Sigmoid colon (tissue), 7 donors: Measurements from ENCODE around the gene CFAP99. TPM values are rescaled to one million over a fixed set of nuclear protein-coding genes. Genes with fewer than 3 reads are reported as not detected.

ENCODE experiments used
- DNase-seq: peaks from one replicate; pipeline ENCODE4 v3.0.0-alpha.2; 2019
- H3K27ac ChIP-seq, 4 donors: fragments of 200-600 bp; sonication (generic); one replicate each; pipeline ENCODE4 v1.5.1; 2016 to 2019; ENCODE audit warnings: mild to moderate bottlenecking in 1 of 4
- H3K27me3 ChIP-seq, 3 donors: fragments of 200-600 bp; sonication (generic); one replicate each; pipeline ENCODE4 v1.5.1; 2019; ENCODE audit warnings: mild to moderate bottlenecking in 1 of 3
- H3K36me3 ChIP-seq, 4 donors: fragments of 200-600 bp; sonication (generic); one replicate each; pipeline ENCODE4 v1.5.1; 2016 to 2019
- H3K4me1 ChIP-seq, 4 donors: fragments of 200-600 bp; sonication (generic); one replicate each; pipeline ENCODE4 v1.5.1; 2017 to 2019
- H3K4me3 ChIP-seq, 4 donors: fragments of 200-600 bp; sonication (generic); one replicate each; pipeline ENCODE4 v1.5.1; 2017 to 2019; ENCODE audit warnings: mild to moderate bottlenecking in 2 of 4, moderate library complexity in 1 of 4
- H3K9me3 ChIP-seq, 4 donors: fragments of 200-600 bp in 3 of 4; sonication (generic) in 3 of 4; one replicate each; pipeline versions ENCODE4 v1.5.1 to v1.6.1; 2013 to 2019
- EP300 ChIP-seq, 4 donors: sonication (generic); formaldehyde crosslinking; IDR thresholded peaks; one replicate each; pipeline ENCODE4 v1.6.1; 2017; ENCODE audit warnings: antibody characterized with exemption in 4 of 4
- POLR2A ChIP-seq, 2 donors: fragments of 450-650 bp; IDR thresholded peaks; one replicate each; pipeline ENCODE4 v1.6.1; 2016; ENCODE audit warnings: antibody characterized with exemption in 2 of 2, mild to moderate bottlenecking in 2 of 2, moderate library complexity in 2 of 2
- POLR2AphosphoS5 ChIP-seq, 4 donors: sonication (generic); formaldehyde crosslinking; IDR thresholded peaks; one replicate each; pipeline ENCODE4 v1.6.1; 2017; ENCODE audit warnings: antibody characterized with exemption in 4 of 4
- WGBS, 2 donors: extraction: QIAGEN DNeasy Blood & Tissue Kit; methylation state at CpG; one replicate each; pipeline ENCODE4 v1.1.7; 2013; 5-methylcytosine and 5-hydroxymethylcytosine counted together
- intact Hi-C: fragments of 100-400 bp; cut with DNase I; formaldehyde crosslinking; loops from one replicate; pipeline ENCODE4 v1.15.1; 2023
- polyA plus RNA-seq, 3 donors: library from polyadenylated mRNA; stranded (reverse); fragments of 200-250 nt; gene quantifications; one replicate each; pipeline ENCODE4 v1.2.3, GENCODE V29; 2013
- total RNA-seq, 4 donors: library from RNA; depleted of rRNA; stranded (reverse); fragments of >200 nt; gene quantifications; one replicate each; pipeline ENCODE4 v1.1.0, GENCODE V29; 2016
- TF ChIP-seq, protein P1 (sequence below), 4 experiments: fragments of 450-650 bp in 3 of 4; fragments of 200-600 bp in 1 of 4; IDR thresholded peaks; one replicate each; pipeline ENCODE4 v1.5.1; 2016 to 2019; ENCODE audit warnings: antibody characterized with exemption in 4 of 4, mild to moderate bottlenecking in 3 of 4, moderate library complexity in 2 of 4
- donor health status: healthy with polysubstance abuse.
- donor health status: Bipolar disorder and iron deficiency.
- donor health status: healthy.

The CFAP99 gene
- total and polyA plus RNA-seq, 7 donors: 0.58 TPM; not detected in 6

DNA sequence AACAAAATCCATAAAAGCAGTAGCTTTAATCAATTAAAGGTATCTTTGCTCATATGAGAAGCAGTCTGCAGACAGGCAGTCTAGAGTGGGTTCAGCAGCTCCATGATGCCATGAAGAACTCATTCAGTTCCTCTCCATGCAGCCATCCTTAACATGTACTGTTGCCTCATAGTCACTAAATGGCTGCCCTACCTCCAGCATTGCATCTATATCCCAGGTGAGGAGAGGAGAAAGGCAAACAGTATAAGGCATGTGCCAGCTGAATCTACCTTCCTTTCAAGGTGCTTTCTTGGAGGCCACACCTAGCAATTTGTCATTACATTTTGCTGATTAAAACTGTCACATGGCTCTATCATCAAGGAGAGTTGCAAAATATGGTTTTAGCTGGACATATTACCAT lies 13.2 kb downstream of the CFAP99 start:
- H3K36me3 ChIP-seq: no peaks in the 10 kb centered on the region
- H3K27ac ChIP-seq: no peak overlapping the region
- no peak for DNase-seq
- no peak overlapping the region for H3K4me3 ChIP-seq
- no peaks in the 10 kb centered on the region for H3K9me3 ChIP-seq
- no peaks in the 10 kb centered on the region for H3K27me3 ChIP-seq
- no peaks in the 10 kb centered on the region for H3K4me1 ChIP-seq
- intact Hi-C loops: no loop called here
- TF ChIP-seq POLR2A (IDR thresholded peaks at IDR 0.05) (no peak), POLR2AphosphoS5 (IDR thresholded peaks at IDR 0.05) (no peak), EP300 (IDR thresholded peaks at IDR 0.05) (no peak)
- TF ChIP-seq, protein P1, sequence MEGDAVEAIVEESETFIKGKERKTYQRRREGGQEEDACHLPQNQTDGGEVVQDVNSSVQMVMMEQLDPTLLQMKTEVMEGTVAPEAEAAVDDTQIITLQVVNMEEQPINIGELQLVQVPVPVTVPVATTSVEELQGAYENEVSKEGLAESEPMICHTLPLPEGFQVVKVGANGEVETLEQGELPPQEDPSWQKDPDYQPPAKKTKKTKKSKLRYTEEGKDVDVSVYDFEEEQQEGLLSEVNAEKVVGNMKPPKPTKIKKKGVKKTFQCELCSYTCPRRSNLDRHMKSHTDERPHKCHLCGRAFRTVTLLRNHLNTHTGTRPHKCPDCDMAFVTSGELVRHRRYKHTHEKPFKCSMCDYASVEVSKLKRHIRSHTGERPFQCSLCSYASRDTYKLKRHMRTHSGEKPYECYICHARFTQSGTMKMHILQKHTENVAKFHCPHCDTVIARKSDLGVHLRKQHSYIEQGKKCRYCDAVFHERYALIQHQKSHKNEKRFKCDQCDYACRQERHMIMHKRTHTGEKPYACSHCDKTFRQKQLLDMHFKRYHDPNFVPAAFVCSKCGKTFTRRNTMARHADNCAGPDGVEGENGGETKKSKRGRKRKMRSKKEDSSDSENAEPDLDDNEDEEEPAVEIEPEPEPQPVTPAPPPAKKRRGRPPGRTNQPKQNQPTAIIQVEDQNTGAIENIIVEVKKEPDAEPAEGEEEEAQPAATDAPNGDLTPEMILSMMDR (IDR thresholded peaks at IDR 0.05): no peak

DNA sequence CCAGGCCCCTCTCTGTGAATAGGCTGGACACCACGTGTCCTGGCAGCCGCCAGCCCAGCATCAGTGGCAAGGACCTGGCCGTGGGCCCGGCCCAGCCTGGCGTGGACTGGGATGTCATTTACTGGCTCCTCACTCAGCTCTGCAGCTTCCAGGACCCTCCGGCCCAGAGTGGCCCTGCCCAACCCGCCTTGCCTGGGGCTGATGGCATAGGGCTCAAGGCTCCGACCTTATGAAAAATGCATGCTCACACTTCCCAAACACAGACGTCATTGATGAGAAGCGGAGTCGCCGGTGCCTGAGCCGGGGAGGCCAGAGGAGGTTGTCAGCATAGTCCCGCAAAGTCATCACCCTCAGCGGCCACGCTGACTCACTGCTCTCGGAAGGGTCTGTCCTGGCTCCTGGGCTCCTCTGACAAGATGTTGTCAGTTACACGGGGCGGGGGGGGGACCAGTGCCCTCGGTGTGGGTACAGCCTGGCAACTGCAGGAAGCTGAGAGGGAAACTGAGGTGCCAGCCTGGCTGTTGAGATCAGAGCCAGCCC lies 14.3 kb downstream of the CFAP99 start:
- Histone ChIP-seq H3K27me3 (no peaks in the 10 kb centered on the region), H3K27ac (no peak overlapping the region), H3K36me3 (no peaks in the 10 kb centered on the region), H3K4me1 (no peaks in the 10 kb centered on the region), H3K9me3 (no peaks in the 10 kb centered on the region), H3K4me3 (no peak overlapping the region)
- DNase-seq: no peak
- 83 to 89% methylated on average over 20 of the region's 20 CpGs for WGBS, 2 donors
- TF ChIP-seq EP300 (IDR thresholded peaks at IDR 0.05): no peak
- TF ChIP-seq POLR2A (IDR thresholded peaks at IDR 0.05): no peak
- TF ChIP-seq, protein P1 (IDR thresholded peaks at IDR 0.05): no peak
- TF ChIP-seq POLR2AphosphoS5 (IDR thresholded peaks at IDR 0.05): no peak
- intact Hi-C loops: no loop called here

DNA sequence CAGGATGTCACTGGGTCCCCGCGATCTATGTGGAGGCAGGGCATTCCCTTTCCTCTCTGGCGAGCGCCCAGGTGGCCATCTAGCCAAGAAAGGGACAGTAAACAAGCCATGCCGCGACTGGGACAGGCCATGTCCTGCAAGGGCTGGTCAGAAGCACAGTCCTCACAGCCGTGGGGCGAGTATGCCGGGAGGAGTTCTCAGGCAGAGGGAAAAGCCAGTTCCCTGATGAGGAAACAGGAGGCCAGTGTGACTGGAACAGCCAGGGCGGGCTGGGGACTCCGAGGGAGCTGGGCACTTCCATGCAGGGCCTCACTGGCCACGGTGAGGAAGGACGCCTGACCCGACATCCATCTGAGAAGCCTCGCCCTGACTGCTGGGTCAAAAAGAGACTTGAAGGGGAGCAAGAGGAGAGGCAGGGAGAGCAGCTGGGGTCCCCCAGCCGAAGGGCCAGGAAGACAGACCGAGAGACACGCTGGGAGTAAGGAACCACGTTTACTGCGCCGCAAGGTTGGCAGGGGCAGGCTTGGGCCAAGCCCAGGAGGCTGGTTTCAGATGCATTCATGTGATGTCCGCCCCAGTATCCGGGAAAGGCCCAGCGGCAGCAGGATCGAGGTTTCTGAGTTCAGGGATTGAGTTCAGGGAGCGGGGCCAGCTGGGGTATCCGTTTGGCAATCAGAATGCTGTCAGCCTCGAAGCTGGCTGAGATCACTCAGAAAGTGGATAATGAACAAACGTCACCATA lies 15.0 kb downstream of the CFAP99 start:
- H3K27ac ChIP-seq: no peak overlapping the region
- no peaks in the 10 kb centered on the region for H3K4me1 ChIP-seq
- no peaks in the 10 kb centered on the region for H3K36me3 ChIP-seq
- H3K27me3 ChIP-seq: no peaks in the 10 kb centered on the region
- intact Hi-C loops: no loop called here
- TF ChIP-seq POLR2A (IDR thresholded peaks at IDR 0.05) (no peak), EP300 (IDR thresholded peaks at IDR 0.05) (no peak), POLR2AphosphoS5 (IDR thresholded peaks at IDR 0.05) (no peak)
- TF ChIP-seq, protein P1 (IDR thresholded peaks at IDR 0.05): no peak
- WGBS, 2 donors: 82 to 83% methylated on average over 29 of the region's 29 CpGs
- no peak overlapping the region for H3K4me3 ChIP-seq
- no peaks in the 10 kb centered on the region for H3K9me3 ChIP-seq
- no peak for DNase-seq

DNA sequence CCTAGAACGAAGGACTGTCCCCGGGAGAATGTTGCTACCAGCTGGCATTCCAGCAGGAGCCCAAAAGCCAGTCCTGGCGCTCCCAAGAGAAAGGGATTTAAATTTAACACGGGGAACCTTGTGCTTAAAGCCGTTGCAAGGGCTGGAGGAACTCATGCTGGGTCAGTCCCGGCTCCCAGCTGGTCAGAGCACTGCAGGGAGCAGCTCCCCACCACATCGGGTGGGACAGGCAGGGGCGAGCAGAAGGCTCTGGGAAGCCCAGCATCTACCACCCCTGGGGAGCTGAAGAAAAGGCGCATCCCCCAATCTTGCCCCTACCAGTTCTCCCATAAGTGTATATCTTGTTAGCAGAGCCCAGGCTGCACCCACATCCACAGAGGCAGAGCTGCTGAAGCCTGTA lies 15.7 kb downstream of the CFAP99 start:
- Histone ChIP-seq H3K27ac (no peak overlapping the region), H3K9me3 (no peaks in the 10 kb centered on the region), H3K4me1 (no peaks in the 10 kb centered on the region), H3K36me3 (no peaks in the 10 kb centered on the region), H3K27me3 (no peaks in the 10 kb centered on the region), H3K4me3 (no peak overlapping the region)
- intact Hi-C loops: no loop called here
- no peak for DNase-seq
- 68 to 72% methylated on average over 9 of the region's 9 CpGs for WGBS, 2 donors
- TF ChIP-seq POLR2AphosphoS5 (IDR thresholded peaks at IDR 0.05): no peak
- no peak for TF ChIP-seq EP300 (IDR thresholded peaks at IDR 0.05)
- TF ChIP-seq POLR2A (IDR thresholded peaks at IDR 0.05): no peak
- TF ChIP-seq, protein P1 (IDR thresholded peaks at IDR 0.05): no peak
